ENCODE results near the gene STPG1. TPM values are rescaled to one million over a fixed set of nuclear protein-coding genes. Genes with fewer than 3 reads are reported as not detected.
"Not testable (repeated sequence)": the region's sequence is repeated elsewhere in the genome, so short reads cannot be mapped to it uniquely, and the experiment has no call there.

The STPG1 gene
- total RNA-seq, 1 donor from 2014 or later, result 9.2 TPM

DNA sequence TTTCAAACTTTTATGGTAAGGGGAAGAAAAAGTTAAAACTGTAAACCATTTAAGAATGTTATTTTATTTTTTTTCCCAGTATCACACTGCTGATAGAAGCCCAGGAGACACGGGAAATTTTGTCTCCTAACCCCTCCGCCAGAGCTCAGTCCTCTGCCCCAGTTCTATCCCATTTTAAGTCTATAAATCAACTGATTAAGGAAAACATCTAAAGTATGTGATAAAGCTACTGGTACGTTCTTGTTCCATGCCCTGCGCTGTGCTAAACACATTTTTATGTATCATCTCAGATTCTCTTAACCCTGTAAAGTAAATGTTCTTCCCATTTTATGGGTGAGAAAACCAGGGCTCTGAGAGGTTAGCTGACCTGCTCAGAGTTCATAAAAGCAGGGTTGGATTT lies 36.7 kb upstream of the STPG1 start:
- Mint-ChIP-seq H3K9me3 (ENCODE audit: unreplicated experiment) (no peaks in the 10 kb centered on the region), H3K4me3 (ENCODE audit: unreplicated experiment) (no peak overlapping the region), H3K27me3 (ENCODE audit: low read depth, unreplicated experiment) (peaks cover 2% of the 10 kb centered on the region), H3K27ac (ENCODE audit: unreplicated experiment) (no peak overlapping the region), H3K4me1 (ENCODE audit: low read depth, unreplicated experiment) (peaks cover 3% of the 10 kb centered on the region), H3K36me3 (ENCODE audit: low read depth, unreplicated experiment) (peaks cover 28% of the 10 kb centered on the region)
- H4K20me1 ChIP-seq (ENCODE audit: insufficient read depth, low read length), result no peaks in the 10 kb centered on the region
- no peak overlapping the region for H3K9ac ChIP-seq (ENCODE audit: low read length)
- H3K27ac ChIP-seq (ENCODE audit: low read depth, low read length), result no peak overlapping the region
- H3K4me2 ChIP-seq (ENCODE audit: low read length), result no peak overlapping the region
- no peaks in the 10 kb centered on the region for H3K4me1 ChIP-seq (ENCODE audit: insufficient read depth, low read length)
- H3K27me3 ChIP-seq (ENCODE audit: insufficient read depth, low read length), result no peaks in the 10 kb centered on the region
- no peak overlapping the region for H2AFZ ChIP-seq (ENCODE audit: low read depth, low read length)
- H3K9me3 ChIP-seq (ENCODE audit: insufficient read depth, low read depth, low read length), result no peaks in the 10 kb centered on the region
- no peak overlapping the region for H3K4me3 ChIP-seq (ENCODE audit: insufficient read depth, low read depth, low read length)
- DNase-seq (ENCODE audit: low read depth), result no peak
- no peaks in the 10 kb centered on the region for H3K79me2 ChIP-seq (ENCODE audit: insufficient read depth, low read length)
- no peak for TF ChIP-seq CTCF (IDR thresholded peaks at IDR 0.05; ENCODE audit: insufficient read depth, low read depth, low read length)
- TF ChIP-seq EZH2 (IDR thresholded peaks at IDR 0.05; ENCODE audit: insufficient read depth, low read length), result no peak
- no peak for FAIRE-seq
- peaks cover 4% of the 10 kb centered on the region for H3K36me3 ChIP-seq (ENCODE audit: insufficient read depth, low read length)

DNA sequence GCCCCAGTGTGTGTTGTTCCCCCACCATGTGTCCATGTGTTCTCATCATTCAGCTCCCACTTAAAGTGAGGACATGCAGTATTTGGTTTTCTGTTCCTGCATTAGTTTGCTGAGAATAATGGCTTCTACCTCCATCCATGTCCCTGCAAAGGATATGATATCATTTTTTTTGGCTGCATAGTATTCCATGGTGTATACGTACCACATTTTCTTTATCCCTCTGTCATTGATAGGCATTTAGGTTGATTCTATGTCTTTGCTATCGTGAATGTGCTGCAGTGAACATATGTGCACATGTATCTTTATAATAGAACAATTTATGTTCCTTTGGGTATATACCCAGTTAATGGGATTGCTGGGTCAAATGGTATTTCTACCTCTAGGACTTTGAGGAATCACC lies 32.9 kb upstream of the STPG1 start:
- not testable (repeated sequence) for H3K4me2 ChIP-seq (ENCODE audit: low read length); H3K27ac Mint-ChIP-seq (ENCODE audit: unreplicated experiment); H3K4me1 Mint-ChIP-seq (ENCODE audit: low read depth, unreplicated experiment); H2AFZ ChIP-seq (ENCODE audit: low read depth, low read length); H3K27me3 ChIP-seq (ENCODE audit: insufficient read depth, low read length); H3K9me3 Mint-ChIP-seq (ENCODE audit: unreplicated experiment); H3K9ac ChIP-seq (ENCODE audit: low read length); DNase-seq (ENCODE audit: low read depth); H3K36me3 ChIP-seq (ENCODE audit: insufficient read depth, low read length); H3K4me3 ChIP-seq (ENCODE audit: insufficient read depth, low read depth, low read length); FAIRE-seq; H3K79me2 ChIP-seq (ENCODE audit: insufficient read depth, low read length); H3K4me3 Mint-ChIP-seq (ENCODE audit: unreplicated experiment); H3K4me1 ChIP-seq (ENCODE audit: insufficient read depth, low read length); H3K27ac ChIP-seq (ENCODE audit: low read depth, low read length); H3K27me3 Mint-ChIP-seq (ENCODE audit: low read depth, unreplicated experiment); H4K20me1 ChIP-seq (ENCODE audit: insufficient read depth, low read length); H3K9me3 ChIP-seq (ENCODE audit: insufficient read depth, low read depth, low read length)
- peaks cover 26% of the 10 kb centered on the region for H3K36me3 Mint-ChIP-seq (ENCODE audit: low read depth, unreplicated experiment)

- no peaks in the 10 kb centered on the region for H3K27me3 Mint-ChIP-seq (ENCODE audit: low read depth, unreplicated experiment)
- no peak overlapping the region for H3K4me3 Mint-ChIP-seq (ENCODE audit: unreplicated experiment)
- no peaks in the 10 kb centered on the region for H3K9me3 Mint-ChIP-seq (ENCODE audit: unreplicated experiment)
- TF ChIP-seq EZH2 (IDR thresholded peaks at IDR 0.05; ENCODE audit: insufficient read depth, low read length) (no peak), CTCF (IDR thresholded peaks at IDR 0.05; ENCODE audit: insufficient read depth, low read depth, low read length) (no peak)
- Histone ChIP-seq H2AFZ (ENCODE audit: low read depth, low read length) (no peak overlapping the region), H3K27ac (ENCODE audit: low read depth, low read length) (no peak overlapping the region), H3K4me2 (ENCODE audit: low read length) (no peak overlapping the region), H3K9me3 (ENCODE audit: insufficient read depth, low read depth, low read length) (no peaks in the 10 kb centered on the region), H3K9ac (ENCODE audit: low read length) (no peak overlapping the region), H3K36me3 (ENCODE audit: insufficient read depth, low read length) (no peaks in the 10 kb centered on the region), H3K4me1 (ENCODE audit: insufficient read depth, low read length) (no peaks in the 10 kb centered on the region), H3K27me3 (ENCODE audit: insufficient read depth, low read length) (no peaks in the 10 kb centered on the region), H3K79me2 (ENCODE audit: insufficient read depth, low read length) (no peaks in the 10 kb centered on the region), H3K4me3 (ENCODE audit: insufficient read depth, low read depth, low read length) (no peak overlapping the region), H4K20me1 (ENCODE audit: insufficient read depth, low read length) (no peaks in the 10 kb centered on the region)
- H3K27ac Mint-ChIP-seq (ENCODE audit: unreplicated experiment), result no peak overlapping the region
- peak; percentile 28 for DNase-seq (ENCODE audit: low read depth)
- H3K36me3 Mint-ChIP-seq (ENCODE audit: low read depth, unreplicated experiment), result peaks cover 30% of the 10 kb centered on the region
- FAIRE-seq, result no peak
- H3K4me1 Mint-ChIP-seq (ENCODE audit: low read depth, unreplicated experiment), result no peaks in the 10 kb centered on the region
These were observed 29.7 kb upstream of the STPG1 start for GRCh38 chr1:24443241-24443656.

Measured in astrocyte (in vitro differentiated cells and primary cell).